Effector CD4-positive, alpha-beta T cell (primary cell): ENCODE measurements around the gene ST8SIA4.

Experiments
- DNase-seq: peaks from one replicate; pipeline ENCODE4 v3.0.0-alpha.2; 2020

The ST8SIA4 gene

DNA sequence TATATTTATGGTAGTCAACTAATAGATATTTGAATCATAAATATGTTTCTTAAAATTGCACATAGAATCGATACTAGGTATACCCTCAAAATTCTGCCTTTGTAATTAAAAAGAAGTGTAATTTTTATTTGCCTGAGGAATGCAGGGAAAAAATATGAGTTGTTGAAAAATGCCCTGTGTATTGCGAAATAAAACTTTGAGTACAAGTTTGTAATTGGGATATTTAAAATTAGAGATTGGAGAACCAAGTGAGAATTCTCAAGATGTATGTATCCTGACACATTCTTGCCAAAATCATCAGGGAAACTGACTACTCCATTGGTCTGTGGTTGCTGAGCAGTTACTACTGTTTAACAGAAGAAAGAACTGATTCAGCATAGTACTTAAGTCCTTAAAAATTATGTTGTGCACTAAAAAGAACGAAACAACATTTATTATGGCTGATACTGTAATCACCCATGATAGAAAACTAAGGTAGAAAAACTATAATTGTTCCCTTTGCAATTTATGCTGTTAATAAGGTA is 36.0 kb downstream of the ST8SIA4 start:
- no peak for DNase-seq

DNA sequence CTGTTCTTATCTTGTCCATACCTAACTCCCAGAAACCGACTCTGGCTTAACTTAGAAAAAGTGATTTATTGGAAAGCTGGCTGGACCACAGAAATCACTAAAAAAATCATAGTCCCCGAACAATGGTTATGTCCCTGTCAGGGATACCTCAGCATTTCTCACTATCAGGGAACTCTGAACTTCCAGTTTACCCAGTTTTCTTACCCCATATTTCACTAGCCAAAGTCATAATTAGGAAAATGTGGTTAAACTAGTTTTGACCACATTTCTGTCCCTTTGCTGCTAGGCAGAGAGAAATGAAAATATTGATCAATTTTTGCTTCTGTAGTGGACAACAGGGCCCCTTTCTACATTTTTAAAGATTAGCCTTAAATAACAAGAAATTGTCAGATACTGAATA is 38.2 kb downstream of the ST8SIA4 start:
- DNase-seq: no peak

GRCh38 chr5:100863739-100864138 is 39.3 kb downstream of the ST8SIA4 start:
- DNase-seq: no peak

DNA sequence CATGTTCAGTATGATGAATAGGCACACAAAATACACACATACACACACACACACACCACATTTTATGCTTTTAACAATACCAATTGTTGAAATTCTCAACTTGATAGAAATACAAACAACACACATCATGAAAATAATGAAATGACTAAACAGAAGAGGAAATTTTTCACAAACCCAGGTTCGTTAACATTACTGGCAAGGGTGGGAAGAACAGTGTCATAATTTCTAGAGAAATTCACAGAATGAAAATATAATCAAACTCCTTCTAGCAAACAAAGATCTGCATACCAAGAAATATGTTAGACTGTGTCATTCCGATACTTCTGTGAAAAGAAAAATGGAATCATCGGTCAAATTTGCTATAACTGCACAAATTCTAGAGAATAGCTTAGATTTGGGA is 41.9 kb downstream of the ST8SIA4 start:
- DNase-seq: no peak

- DNase-seq: no peak
These were observed 42.7 kb downstream of the ST8SIA4 start for GRCh38 chr5:100860407-100860806.

DNA sequence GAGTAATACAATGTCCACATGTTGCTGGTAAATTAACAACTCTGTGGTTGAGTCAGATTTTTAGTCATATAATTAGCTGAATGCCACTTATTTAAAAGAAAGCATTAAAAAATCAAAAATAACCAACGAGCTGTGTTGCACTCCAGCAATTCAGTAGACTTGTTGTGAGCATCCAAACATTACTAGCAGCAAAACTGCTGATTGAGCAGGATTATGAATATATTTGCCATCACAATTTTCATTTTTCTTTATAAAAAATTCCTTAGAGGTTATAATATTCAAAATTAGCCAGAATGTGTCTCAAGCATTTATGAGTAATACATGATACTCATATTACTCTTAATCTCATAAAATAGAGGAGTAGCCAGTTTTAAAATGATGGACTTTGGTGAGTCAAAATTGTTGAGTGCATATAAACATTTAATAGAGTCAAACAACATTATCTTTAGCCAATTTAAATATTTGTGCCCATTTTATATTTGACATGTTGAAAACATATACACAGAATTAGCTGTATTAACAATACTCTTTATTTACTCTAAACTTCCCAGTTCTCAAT is 44.0 kb downstream of the ST8SIA4 start:
- DNase-seq: no peak

DNA sequence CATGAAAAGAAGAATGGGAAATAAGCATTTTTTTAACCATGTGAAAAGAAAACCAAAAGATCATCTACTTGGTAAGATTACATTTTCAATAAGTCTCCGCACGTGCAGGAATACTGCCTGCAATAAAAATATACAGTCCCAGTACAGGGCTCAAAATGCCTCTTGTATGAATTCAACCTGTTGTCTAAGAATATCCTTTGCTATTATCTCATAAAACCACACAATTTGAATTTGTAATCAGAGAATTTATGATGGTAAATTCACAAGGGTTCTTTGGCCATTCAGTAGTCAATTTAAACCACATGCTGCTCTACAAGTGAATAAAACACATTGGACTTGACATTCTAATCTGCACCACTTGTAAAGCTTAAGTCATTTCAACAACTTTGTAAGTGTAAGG is 46.6 kb downstream of the ST8SIA4 start:
- no peak for DNase-seq

GRCh38 chr5:100855937-100856430 is 47.1 kb downstream of the ST8SIA4 start:
- DNase-seq: no peak

GRCh38 chr5:100855295-100855694 is 47.8 kb downstream of the ST8SIA4 start:
- no peak for DNase-seq

- DNase-seq: no peak
These were observed 48.5 kb downstream of the ST8SIA4 start for GRCh38 chr5:100854591-100854990.

DNA sequence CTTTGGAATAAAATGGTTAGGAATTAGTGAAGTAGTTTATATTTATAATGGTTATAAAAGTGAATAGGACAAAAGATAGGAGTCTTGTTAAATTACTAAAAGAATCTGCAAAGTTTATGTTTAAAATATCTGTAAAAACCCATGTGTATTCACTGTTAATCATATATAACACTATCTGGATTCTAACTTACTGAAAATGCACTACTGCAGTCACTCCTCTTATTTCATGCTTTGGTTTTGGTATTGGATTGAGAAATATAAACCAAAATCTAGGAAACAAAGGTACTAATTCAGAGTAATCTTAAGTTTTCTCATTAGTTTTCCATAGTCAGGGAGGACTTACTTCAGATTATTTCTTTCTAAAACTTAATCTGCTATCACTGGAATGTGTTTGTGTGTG is 49.5 kb downstream of the ST8SIA4 start:
- no peak for DNase-seq

DNA sequence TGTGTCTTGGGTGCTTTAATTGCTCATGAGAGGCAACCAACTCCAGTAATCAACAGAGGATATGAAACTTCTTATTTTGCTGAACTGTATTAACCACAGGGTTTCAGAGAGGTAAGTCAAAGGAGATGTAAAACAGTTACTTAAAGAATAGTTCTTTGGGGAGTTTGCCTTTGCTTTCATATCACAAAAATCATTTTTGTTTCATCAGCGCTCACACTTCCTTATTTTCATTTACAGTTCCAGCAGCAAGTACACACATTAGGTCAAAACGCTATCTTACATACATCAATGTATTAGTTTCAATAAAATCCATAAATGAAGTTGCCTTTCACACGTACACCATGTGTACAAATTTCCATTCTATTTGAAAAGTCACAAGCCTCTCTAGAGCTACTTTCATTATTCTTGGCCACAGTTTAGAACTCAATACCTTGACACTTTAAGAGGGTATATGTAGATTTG is 50.1 kb downstream of the ST8SIA4 start:
- no peak for DNase-seq

DNA sequence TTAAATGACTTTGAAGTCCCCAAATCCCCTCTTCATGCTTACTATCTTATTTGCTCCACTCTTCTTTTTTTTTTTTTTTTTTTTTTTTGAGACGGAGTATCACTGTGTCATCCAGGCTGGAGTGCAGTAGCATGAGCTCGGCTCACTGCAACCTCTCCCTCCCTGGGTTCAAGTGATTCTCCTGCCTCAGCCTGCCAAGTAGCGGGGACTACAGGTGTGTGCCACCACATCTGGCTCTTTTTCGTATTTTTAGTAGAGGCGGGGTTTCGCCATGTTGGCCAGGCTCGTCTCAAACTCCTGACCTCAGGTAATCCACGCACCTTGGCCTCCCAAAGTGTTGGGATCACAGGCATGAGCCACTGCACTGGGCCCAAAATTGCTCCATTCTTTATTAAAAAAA is 51.0 kb downstream of the ST8SIA4 start:
- DNase-seq: no peak

DNA sequence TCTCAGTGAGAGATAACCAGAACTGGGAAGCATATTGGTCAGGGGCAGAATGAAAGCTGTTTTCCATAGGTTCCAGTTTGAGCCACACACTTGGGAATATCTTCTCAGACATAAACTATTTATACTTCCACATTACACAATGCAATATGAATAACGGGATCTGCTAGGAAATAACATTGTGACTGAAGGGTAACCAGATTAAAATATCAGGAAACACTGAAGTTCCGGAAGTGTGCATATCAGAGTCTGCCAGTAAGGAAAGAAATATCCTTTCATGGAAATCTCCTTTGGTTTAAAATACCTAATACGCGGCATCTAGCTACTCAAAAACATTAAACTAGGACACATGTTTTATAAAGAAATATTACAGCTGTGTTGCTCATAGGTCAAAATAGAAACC is 56.3 kb downstream of the ST8SIA4 start:
- DNase-seq: no peak

GRCh38 chr5:100842080-100842479 is 61.0 kb downstream of the ST8SIA4 start:
- DNase-seq: no peak

- no peak for DNase-seq
These were observed 61.6 kb downstream of the ST8SIA4 start for GRCh38 chr5:100841358-100842076.

GRCh38 chr5:100840789-100841188 is 62.3 kb downstream of the ST8SIA4 start:
- DNase-seq: no peak

DNA sequence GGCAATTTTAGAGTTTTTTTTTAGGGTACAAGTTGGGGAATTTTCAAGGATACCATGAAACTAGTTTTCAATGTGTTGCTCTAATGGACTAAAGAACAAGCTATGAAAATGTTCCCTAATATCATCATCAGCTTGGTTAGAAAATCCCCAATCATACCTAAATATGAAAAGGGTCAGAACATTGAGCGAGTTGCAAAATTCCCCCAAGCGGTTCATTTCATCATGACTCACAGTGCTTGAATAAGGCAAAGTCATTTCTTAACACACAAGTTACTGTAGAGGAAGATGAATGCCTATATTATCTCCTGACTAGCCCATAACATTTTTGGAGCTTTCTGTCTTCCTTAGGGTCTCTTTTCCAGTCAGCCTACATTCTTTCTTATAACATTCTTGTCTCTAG is 62.7 kb downstream of the ST8SIA4 start:
- no peak for DNase-seq

DNA sequence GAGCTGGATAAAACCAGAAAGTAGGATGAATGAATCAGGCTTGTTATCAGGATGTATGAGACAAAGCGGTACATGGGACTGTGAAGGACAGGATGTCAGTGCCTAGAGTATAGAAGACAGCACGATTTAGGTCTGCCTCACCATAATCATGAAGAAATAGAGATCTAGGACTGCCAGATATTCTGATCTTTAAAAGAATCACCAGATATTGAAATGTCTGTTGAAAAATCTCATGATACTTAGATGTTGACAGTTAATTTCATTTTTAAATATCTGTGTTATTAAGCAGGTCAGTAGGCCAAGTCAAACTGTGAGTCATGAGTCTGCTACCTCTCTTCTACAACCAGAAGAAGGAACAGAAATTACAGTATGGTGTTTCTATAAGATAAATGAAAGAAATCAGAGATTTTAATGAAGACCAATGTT is 65.0 kb downstream of the ST8SIA4 start:
- DNase-seq: no peak

- no peak for DNase-seq
These were observed 68.6 kb downstream of the ST8SIA4 start for GRCh38 chr5:100834519-100834918.

DNA sequence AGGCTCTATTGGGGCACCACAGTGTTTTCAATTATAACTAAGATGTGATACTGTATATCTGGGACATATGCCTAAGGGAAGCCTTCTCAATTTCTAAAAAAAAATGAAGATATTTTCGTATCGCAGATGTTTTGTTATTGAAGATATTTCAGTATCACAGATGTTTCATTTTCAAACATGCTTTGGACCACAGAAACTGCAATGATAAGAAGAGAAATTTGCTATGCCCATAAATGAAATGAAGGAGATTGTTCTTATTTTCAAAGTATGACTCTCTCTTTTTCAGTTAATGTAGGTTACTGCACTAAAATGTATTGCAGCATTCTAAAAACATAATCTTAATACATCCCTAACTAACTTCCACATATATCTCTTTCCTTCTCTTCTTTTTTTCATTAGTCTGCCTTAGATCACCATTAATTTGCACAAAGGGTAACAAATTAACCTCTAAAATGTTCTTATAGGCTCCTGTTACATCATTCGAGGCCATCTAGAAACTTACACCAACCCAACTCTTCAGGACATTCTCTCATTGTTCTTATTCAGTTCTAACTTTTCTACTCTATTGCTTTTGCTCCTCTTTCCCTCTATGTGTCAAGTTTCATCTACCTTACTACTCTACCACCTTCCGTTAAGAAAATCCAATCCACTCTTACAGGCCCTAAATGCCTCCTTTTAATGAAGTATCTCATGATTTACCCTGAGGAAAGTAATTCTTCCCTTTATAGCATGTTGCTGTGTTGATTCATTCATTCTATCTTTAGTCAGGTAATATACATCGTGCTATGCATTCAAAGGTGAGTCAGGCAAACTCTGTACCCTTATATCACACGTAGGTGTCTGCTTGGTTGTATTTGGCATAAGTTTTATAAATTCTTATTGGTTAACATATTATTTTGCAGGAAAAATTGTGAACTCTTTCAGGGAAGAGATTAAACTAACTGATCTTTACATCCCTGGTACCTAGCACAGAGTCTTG is 70.5 kb downstream of the ST8SIA4 start:
- DNase-seq: no peak

- DNase-seq: no peak
These were observed 74.2 kb downstream of the ST8SIA4 start for GRCh38 chr5:100828898-100829356.
